NCI-H1417 treated with DMSO at 0.1 percent for 48 hours (cell line): ENCODE measurements around the gene TAS2R20.
"Not testable (repeated sequence)": the region's sequence is repeated elsewhere in the genome, so short reads cannot be mapped to it uniquely, and the experiment has no call there.

Experiments used
- DNase-seq: peaks from one replicate; lab custom pipeline; 2025; lab: John Stamatoyannopoulos, UW

TAS2R20 gene

GRCh38 chr12:10998204-10998603, at the start of gene TAS2R20:
TSS of gene TAS2R20 (minus strand) at chr12:10998304. CDS start at chr12:10997875, 429 bp downstream.
- no peak for DNase-seq

GRCh38 chr12:11041366-11041765, 43.3 kb upstream of the TAS2R20 start:
- DNase-seq, result not testable (repeated sequence)

- DNase-seq, result no peak
Measured at GRCh38 chr12:11040162-11040561, 42.1 kb upstream of the TAS2R20 start.

- no peak for DNase-seq
Measured at GRCh38 chr12:11039171-11039570, 41.1 kb upstream of the TAS2R20 start.

- DNase-seq, result not testable (repeated sequence)
Measured at GRCh38 chr12:11033959-11034358, 35.9 kb upstream of the TAS2R20 start.

- DNase-seq, result no peak
Measured at GRCh38 chr12:11031307-11031706, 33.2 kb upstream of the TAS2R20 start, which contains the start of gene TAS2R31. TSS of gene TAS2R31 (minus strand) at chr12:11031407. CDS start at chr12:11031335, 72 bp downstream.

- DNase-seq, result no peak
Measured at GRCh38 chr12:11026118-11026517, 28.0 kb upstream of the TAS2R20 start.

- no peak for DNase-seq
Measured at GRCh38 chr12:11023387-11023786, 25.3 kb upstream of the TAS2R20 start.

GRCh38 chr12:11022520-11022919, 24.4 kb upstream of the TAS2R20 start, which contains the start of gene TAS2R19:
TSS of gene TAS2R19 (minus strand) at chr12:11022620. CDS start at chr12:11022571, 49 bp downstream.
- no peak for DNase-seq

GRCh38 chr12:11016937-11017336, 18.8 kb upstream of the TAS2R20 start:
- no peak for DNase-seq

- no peak for DNase-seq
Measured at GRCh38 chr12:11015775-11016430, 17.8 kb upstream of the TAS2R20 start.

- no peak for DNase-seq
Measured at GRCh38 chr12:11014234-11014633, 16.1 kb upstream of the TAS2R20 start.

- DNase-seq, result no peak
Measured at GRCh38 chr12:11007608-11008007, 9.5 kb upstream of the TAS2R20 start.

GRCh38 chr12:10994307-10994706, 3.8 kb downstream of the TAS2R20 start:
- DNase-seq, result no peak

- no peak for DNase-seq
Measured at GRCh38 chr12:10989107-10989506, 9.0 kb downstream of the TAS2R20 start.

GRCh38 chr12:10986812-10987211, 11.3 kb downstream of the TAS2R20 start, which contains the start of gene TAS2R50:
TSS of gene TAS2R50 (minus strand) at chr12:10986912. CDS start at chr12:10986860, 52 bp downstream.
- DNase-seq, result no peak

GRCh38 chr12:10982244-10982643, 15.9 kb downstream of the TAS2R20 start:
- no peak for DNase-seq

- DNase-seq, result no peak
Measured at GRCh38 chr12:10974965-10975364, 23.1 kb downstream of the TAS2R20 start.

GRCh38 chr12:10968765-10969456, 29.2 kb downstream of the TAS2R20 start:
- no peak for DNase-seq

- no peak for DNase-seq
Measured at GRCh38 chr12:10967409-10967808, 30.7 kb downstream of the TAS2R20 start.

GRCh38 chr12:10966314-10966713, 31.8 kb downstream of the TAS2R20 start:
- DNase-seq, result no peak

- DNase-seq, result no peak
Measured at GRCh38 chr12:10965476-10965875, 32.6 kb downstream of the TAS2R20 start.

GRCh38 chr12:10960211-10960610, 37.9 kb downstream of the TAS2R20 start:
- no peak for DNase-seq
